LNCAP (cell line): ENCODE results near the gene SENP2.
A peak's percentile ranks its signal among the peaks of the same experiment; 100 is the strongest.

ENCODE experiments used
- TF ChIP-seq, protein P1 (sequence below): fragments of 450-650 bp; IDR thresholded peaks from 2 replicates; pipeline ENCODE4 v1.5.1; 2017; ENCODE audit warnings: mild to moderate bottlenecking

SENP2 gene

DNA sequence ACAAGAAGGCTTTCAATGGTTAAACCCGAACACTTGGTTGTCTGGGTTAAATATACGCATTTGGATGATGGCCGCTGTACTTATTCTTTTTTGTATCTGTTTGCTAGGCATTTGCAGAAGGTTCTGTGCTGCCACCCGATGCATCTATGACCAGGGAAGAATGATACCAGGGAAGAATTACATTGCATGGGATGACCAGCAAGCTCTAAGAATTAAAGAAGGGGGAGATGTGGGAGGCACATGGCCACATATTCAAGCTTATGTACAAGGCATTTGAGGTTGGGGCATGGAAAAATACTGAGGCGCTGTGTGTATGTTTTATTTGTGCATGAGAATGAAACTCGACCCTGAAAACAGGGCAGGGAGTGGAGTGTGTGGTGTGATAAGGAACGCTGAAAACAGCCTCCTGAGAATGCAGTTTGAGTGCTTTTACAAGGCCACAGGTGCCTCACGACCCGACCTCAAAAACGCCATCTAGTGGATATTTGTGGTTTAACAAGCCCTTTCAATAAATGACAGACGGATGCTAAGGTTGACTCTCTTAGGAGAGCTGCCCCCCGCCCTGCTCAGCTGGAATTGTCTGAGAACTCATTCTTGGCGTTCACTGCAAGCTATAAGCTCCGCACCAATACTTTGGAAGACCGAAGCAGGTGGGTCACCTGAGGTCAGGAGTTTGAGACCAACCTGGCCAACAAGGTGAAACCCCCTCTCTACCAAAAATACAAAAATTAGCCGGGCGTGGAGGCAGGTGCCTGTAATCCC lies 10.8 kb upstream of the SENP2 start:
- TF ChIP-seq, protein P1, sequence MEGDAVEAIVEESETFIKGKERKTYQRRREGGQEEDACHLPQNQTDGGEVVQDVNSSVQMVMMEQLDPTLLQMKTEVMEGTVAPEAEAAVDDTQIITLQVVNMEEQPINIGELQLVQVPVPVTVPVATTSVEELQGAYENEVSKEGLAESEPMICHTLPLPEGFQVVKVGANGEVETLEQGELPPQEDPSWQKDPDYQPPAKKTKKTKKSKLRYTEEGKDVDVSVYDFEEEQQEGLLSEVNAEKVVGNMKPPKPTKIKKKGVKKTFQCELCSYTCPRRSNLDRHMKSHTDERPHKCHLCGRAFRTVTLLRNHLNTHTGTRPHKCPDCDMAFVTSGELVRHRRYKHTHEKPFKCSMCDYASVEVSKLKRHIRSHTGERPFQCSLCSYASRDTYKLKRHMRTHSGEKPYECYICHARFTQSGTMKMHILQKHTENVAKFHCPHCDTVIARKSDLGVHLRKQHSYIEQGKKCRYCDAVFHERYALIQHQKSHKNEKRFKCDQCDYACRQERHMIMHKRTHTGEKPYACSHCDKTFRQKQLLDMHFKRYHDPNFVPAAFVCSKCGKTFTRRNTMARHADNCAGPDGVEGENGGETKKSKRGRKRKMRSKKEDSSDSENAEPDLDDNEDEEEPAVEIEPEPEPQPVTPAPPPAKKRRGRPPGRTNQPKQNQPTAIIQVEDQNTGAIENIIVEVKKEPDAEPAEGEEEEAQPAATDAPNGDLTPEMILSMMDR: peak; percentile 66

DNA sequence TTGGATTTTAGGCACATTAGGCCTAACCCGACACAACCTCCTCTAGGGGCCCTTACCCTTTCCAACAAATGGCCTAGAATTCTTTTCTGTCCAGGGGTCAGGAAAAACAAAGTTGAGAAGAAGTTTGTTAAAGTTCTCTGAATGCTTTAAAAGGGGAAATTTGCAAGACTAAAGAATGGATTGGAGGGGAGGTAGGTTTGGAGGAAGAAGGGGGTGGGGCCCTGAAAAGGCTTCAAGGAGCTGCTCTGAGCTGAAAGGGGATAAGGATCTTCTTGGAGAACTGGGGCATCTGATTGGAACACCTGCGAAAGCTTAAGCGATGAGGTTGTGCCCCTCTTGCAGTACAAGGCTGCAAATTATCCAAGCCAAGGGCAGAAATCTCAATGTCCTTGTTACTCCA lies 3.9 kb upstream of the SENP2 start:
- TF ChIP-seq, protein P1: no peak

DNA sequence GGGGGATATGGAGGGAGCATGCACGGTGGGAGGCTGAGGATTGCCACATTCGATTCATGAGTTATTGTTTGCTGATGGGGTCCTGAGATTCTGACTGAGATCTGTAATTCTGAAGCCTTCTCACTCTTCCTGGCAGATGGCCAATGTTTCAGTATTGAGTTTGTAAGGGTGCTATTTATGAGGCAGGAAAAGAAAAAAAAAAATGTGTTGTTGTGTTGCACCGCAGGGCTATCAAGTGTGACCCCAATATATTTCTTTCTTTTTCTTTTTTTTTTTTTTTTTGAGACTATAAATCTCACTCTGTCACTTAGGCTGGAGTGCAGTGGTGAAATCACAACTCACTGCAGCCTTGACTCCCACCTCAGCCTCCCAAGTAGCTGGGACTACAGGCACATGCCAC lies 3.2 kb upstream of the SENP2 start:
- TF ChIP-seq, protein P1: no peak

DNA sequence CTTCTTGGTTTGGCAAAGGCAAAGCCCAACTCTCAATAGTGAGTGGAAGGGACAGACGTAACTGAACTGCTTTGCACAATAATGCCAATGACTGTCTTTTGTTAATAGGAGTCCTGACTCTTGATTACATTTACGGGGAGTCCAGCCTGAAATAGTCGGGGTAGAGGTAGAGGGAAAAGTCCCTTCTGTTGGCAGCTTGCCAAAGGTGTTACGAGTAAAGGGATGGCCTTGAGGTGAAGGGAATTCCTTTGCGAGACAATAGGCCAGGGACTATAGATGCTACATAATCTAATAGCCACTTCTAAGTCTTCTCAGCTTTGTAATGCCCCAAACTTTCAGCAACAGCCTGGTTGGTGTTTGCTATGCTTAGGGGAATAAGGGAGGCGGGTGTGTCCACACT lies 2.2 kb upstream of the SENP2 start:
- TF ChIP-seq, protein P1: no peak

DNA sequence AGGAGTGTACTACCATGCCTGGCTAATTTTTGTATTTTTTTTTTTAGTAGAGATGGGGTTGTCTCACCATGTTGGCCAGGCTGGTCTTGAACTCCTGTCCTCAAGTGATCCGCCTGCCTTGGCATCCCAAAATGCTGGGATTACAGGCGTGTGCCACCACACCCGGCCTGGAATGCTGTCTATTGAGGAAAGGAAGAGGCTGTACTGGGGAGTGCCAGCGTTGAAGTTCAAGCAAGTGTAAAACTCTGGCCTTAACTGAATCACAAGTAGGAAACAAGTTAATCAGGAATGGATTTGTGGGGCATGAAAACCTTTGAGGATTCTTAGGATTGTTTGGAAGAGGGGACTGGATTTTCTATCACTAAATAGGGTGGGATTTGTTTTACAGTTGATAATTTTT lies 1.4 kb upstream of the SENP2 start:
- TF ChIP-seq, protein P1: no peak

DNA sequence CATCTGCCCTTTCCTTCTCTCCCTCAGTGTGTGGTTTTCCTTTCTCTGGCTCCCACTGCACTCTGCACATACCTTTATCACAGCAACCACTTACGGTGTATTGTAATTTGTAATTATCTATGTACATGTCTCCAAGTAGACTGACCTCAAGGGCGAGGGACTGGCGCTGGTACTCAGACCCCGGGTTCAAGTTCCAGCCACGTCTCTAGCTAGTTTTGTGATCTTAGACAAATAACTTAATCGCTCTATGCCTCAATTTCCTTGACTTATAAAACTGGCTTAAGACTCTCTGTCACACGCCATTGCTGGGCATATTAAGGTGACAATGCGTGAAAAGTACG lies 607 bp upstream of the SENP2 start:
- TF ChIP-seq, protein P1: no peak

DNA sequence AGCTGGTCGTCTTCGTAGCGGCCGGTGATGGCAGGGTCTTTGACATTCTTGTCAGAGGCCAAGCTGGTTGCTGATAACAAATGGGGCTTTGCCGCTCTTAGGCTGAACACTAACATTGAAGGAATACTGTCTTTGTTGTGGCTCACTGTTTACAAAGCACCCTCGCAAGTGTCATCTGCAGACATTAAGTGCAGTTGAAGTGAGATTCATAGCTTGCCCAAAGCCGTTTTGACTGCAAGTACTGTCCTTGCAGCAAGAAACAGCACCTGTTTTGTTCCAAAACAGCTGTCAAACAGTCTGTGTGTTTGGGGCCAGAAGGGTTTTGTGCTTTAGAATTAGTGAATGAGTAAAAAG lies 568 bp downstream of the SENP2 start:
- TF ChIP-seq, protein P1: no peak

DNA sequence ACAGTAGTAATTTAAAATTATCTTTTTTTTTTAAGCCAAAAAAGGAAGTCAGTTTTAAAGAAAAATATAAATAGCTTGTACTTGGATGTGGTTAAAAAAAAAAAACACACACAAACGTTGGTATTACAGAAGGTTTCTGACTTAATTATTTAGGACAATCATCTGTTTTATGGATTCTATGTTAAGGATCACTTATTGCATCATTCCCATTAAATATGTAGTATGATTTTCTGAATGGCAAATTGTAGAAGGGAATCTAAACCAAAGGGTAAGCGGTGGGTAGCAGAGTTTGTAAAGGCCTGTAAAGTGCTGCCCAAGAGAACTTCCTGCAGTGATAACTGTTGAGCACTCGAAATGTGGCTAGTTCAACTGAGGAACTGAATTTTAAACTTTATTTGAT lies 8.0 kb downstream of the SENP2 start:
- TF ChIP-seq, protein P1: no peak
